HepG2 (cell line): ENCODE measurements around the gene MYO19.

ENCODE experiments used
- EP300 ChIP-seq, 3 experiments: sonication (generic) in 1 of 3; formaldehyde crosslinking in 1 of 3; IDR thresholded peaks; 2 replicates each; pipeline versions ENCODE4 v1.5.1 to v1.6.1; 2011 to 2020; ENCODE audit warnings: low read depth in 2 of 3, low read length in 2 of 3, borderline replicate concordance in 1 of 3, improper control_type of control experiment in 1 of 3, mild to moderate bottlenecking in 1 of 3, missing genetic modification reagents in 1 of 3, moderate library complexity in 1 of 3
- HNRNPK ChIP-seq: fragments of 200-400 bp; formaldehyde crosslinking; IDR thresholded peaks from 2 replicates; pipeline ENCODE4 v1.6.1; 2018; ENCODE audit warnings: low read length, low read depth, moderate library complexity, mild to moderate bottlenecking; ENCODE audit not compliant: poor library complexity, severe bottlenecking
- SRSF4 ChIP-seq: fragments of 200-400 bp; formaldehyde crosslinking; IDR thresholded peaks from one replicate; pipeline ENCODE4 v1.6.1; 2018; ENCODE audit warnings: mild to moderate bottlenecking, low read depth, low read length, moderate library complexity; ENCODE audit not compliant: poor library complexity, severe bottlenecking
- ZBTB7A ChIP-seq: sonication (generic); formaldehyde crosslinking; IDR thresholded peaks from 2 replicates; pipeline ENCODE4 v1.8.0; 2022; ENCODE audit warnings: mild to moderate bottlenecking, missing genetic modification reagents
- TF ChIP-seq, protein P1 (sequence below): fragments of 450-650 bp; IDR thresholded peaks from 2 replicates; pipeline ENCODE4 v1.6.1; 2017; ENCODE audit warnings: mild to moderate bottlenecking
- TF ChIP-seq, protein P2 (sequence below), 2 experiments: sonication (generic) in 1 of 2; formaldehyde crosslinking in 1 of 2; IDR thresholded peaks; 2 replicates each; pipeline versions ENCODE4 v1.4.0 to v1.6.1; 2018 to 2020; ENCODE audit warnings: missing genetic modification reagents in 2 of 2, borderline replicate concordance in 1 of 2, low read depth in 1 of 2, mild to moderate bottlenecking in 1 of 2, missing biosample characterization in 1 of 2
- TF ChIP-seq, protein P3 (sequence below): sonication (generic); formaldehyde crosslinking; IDR thresholded peaks from 2 replicates; pipeline ENCODE4 v1.4.0; 2020; ENCODE audit warnings: missing genetic modification reagents

DNA sequence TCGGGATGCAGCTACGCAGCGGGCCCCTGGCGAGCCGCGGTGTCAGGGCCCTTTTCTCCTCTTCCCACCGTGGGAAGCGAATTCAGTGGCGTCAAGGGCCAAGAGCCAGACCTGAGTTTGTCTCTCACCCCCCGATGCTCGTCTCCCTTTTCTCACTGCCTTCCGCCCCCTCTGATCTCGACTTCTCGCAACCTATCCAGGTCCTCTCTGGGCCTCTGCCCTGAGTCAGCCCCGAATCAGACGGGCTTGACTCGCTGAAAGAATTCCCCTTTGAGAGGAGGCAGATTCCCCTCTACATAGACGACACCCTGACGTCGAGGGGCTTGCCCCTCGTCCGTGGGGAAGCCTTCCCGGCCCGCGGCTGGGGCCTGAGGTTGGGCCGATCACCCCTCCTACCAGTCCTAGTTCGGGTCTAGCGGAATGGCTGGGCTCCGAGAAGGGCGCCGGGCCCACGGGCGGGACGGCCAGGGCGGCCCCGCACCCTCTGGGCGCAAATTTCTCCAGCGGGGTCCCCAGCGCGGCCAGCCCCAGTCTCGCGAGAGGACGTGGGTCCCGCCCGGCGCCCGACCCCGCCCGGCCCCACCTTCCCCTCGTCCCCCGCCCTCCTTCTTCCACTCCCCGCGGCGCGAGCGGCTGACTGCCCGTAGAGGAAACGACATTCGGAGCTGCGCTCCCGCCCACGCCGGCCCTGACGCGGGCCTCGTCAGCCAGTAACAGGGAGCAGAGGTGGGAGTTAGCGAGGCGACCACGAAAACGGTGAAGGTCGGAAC lies 9.8 kb upstream of the MYO19 start, which contains the start of gene GGNBP2:
- TF ChIP-seq EP300 (IDR thresholded peaks at IDR 0.05; ENCODE audit: low read depth in 2 of 2, low read length in 2 of 2), result no peak
- TF ChIP-seq EP300 (CRISPR knock-in tag; IDR thresholded peaks at IDR 0.05; ENCODE audit: borderline replicate concordance), result peak; percentile 38
- TF ChIP-seq, protein P1, sequence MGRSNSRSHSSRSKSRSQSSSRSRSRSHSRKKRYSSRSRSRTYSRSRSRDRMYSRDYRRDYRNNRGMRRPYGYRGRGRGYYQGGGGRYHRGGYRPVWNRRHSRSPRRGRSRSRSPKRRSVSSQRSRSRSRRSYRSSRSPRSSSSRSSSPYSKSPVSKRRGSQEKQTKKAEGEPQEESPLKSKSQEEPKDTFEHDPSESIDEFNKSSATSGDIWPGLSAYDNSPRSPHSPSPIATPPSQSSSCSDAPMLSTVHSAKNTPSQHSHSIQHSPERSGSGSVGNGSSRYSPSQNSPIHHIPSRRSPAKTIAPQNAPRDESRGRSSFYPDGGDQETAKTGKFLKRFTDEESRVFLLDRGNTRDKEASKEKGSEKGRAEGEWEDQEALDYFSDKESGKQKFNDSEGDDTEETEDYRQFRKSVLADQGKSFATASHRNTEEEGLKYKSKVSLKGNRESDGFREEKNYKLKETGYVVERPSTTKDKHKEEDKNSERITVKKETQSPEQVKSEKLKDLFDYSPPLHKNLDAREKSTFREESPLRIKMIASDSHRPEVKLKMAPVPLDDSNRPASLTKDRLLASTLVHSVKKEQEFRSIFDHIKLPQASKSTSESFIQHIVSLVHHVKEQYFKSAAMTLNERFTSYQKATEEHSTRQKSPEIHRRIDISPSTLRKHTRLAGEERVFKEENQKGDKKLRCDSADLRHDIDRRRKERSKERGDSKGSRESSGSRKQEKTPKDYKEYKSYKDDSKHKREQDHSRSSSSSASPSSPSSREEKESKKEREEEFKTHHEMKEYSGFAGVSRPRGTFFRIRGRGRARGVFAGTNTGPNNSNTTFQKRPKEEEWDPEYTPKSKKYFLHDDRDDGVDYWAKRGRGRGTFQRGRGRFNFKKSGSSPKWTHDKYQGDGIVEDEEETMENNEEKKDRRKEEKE, result no peak
- TF ChIP-seq, protein P2, sequence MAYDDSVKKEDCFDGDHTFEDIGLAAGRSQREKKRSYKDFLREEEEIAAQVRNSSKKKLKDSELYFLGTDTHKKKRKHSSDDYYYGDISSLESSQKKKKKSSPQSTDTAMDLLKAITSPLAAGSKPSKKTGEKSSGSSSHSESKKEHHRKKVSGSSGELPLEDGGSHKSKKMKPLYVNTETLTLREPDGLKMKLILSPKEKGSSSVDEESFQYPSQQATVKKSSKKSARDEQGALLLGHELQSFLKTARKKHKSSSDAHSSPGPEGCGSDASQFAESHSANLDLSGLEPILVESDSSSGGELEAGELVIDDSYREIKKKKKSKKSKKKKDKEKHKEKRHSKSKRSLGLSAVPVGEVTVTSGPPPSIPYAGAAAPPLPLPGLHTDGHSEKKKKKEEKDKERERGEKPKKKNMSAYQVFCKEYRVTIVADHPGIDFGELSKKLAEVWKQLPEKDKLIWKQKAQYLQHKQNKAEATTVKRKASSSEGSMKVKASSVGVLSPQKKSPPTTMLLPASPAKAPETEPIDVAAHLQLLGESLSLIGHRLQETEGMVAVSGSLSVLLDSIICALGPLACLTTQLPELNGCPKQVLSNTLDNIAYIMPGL (CRISPR knock-in tag; IDR thresholded peaks at IDR 0.05; ENCODE audit: borderline replicate concordance in 1 of 2, low read depth in 1 of 2), result peak in 1 of 2 experiments; percentile 77; a peak in 1 of 4 replicates
- peak; percentile 64; the same call in 1 of the 2 replicates for TF ChIP-seq ZBTB7A (CRISPR knock-in tag)
- TF ChIP-seq, protein P3, sequence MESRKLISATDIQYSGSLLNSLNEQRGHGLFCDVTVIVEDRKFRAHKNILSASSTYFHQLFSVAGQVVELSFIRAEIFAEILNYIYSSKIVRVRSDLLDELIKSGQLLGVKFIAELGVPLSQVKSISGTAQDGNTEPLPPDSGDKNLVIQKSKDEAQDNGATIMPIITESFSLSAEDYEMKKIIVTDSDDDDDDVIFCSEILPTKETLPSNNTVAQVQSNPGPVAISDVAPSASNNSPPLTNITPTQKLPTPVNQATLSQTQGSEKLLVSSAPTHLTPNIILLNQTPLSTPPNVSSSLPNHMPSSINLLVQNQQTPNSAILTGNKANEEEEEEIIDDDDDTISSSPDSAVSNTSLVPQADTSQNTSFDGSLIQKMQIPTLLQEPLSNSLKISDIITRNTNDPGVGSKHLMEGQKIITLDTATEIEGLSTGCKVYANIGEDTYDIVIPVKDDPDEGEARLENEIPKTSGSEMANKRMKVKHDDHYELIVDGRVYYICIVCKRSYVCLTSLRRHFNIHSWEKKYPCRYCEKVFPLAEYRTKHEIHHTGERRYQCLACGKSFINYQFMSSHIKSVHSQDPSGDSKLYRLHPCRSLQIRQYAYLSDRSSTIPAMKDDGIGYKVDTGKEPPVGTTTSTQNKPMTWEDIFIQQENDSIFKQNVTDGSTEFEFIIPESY, result no peak
- TF ChIP-seq SRSF4, result no peak
- peak; percentile 30 for TF ChIP-seq HNRNPK
